HCT116 (cell line): ENCODE measurements around the gene MDP1. TPM values are rescaled to one million over a fixed set of nuclear protein-coding genes. Genes with fewer than 3 reads are reported as not detected.

Source experiments
- ATAC-seq: fragments of 200-7000 bp; cut with Tn5 transposase; 2 replicates; pipeline ENCODE4 v1.9.1; 2020; ENCODE audit warnings: mild to moderate bottlenecking, moderate library complexity
- BruUV-seq: library from RNA; stranded (reverse); fragments of 400-500 nt; replicated peaks from 2 replicates; lab custom pipeline; 2021; lab: Mats Ljungman, UMichigan
- CTCF ChIA-PET: fragments of 300-600 bp; sonication (Branson Sonifier 250); formaldehyde crosslinking; loops from one replicate; lab custom pipeline; 2021; ENCODE audit warnings: antibody characterized with exemption; lab: Charles Lee
- POLR2A ChIA-PET: fragments of 300-600, 350-600 bp; sonication (Branson Sonifier 250); formaldehyde crosslinking; loops from one replicate; lab custom pipeline; 2021; ENCODE audit warnings: antibody characterized with exemption; lab: Charles Lee
- RAD21 ChIA-PET, 2 experiments: fragments of 300-600 bp; sonication (Branson Sonifier 250); formaldehyde crosslinking; loops; one replicate each; lab custom pipeline; 2023; ENCODE audit warnings: low total read pairs in 2 of 2; ENCODE audit not compliant: uncharacterized antibody in 2 of 2, unreplicated experiment in 2 of 2, low non-redundant PET in 1 of 2; lab: Charles Lee
- DNase-seq: peaks from one replicate; pipeline ENCODE4 v3.0.0-alpha.2; 2010; ENCODE audit warnings: low read depth, low spot score
- H2AFZ ChIP-seq: fragments of 200-600 bp; shearing (Covaris generic), sonication (generic); 2 replicates; pipeline ENCODE4 v1.6.1; 2017; ENCODE audit warnings: low read depth, mixed run types, mixed read lengths, antibody characterized with exemption, low read length; ENCODE audit not compliant: poor library complexity, severe bottlenecking
- H3K27ac ChIP-seq: 2 replicates; pipeline ENCODE4 v1.5.1; 2012; ENCODE audit warnings: low read depth, low read length
- H3K27me3 ChIP-seq: fragments of 200-600 bp; sonication (generic); 2 replicates; pipeline ENCODE4 v1.6.1; 2016; ENCODE audit warnings: mixed run types, low read length, mixed read lengths; ENCODE audit not compliant: insufficient read depth
- H3K36me3 ChIP-seq, 2 experiments: fragments of 200-500 bp in 1 of 2; fragments of 200-600 bp in 1 of 2; sonication (Bioruptor generic) in 1 of 2; sonication (generic) in 1 of 2; 2 replicates each; pipeline versions ENCODE4 v1.5.1 to v1.6.1; 2014 to 2016; ENCODE audit warnings: low read length in 2 of 2, inconsistent platforms in 1 of 2, mixed read lengths in 1 of 2, mixed run types in 1 of 2; ENCODE audit not compliant: insufficient read depth in 2 of 2, control insufficient read depth in 1 of 2
- H3K4me1 ChIP-seq, 2 experiments: fragments of 200-600 bp in 1 of 2; sonication (generic) in 1 of 2; 2 replicates each; pipeline versions ENCODE4 v1.5.1 to v1.6.1; 2012 to 2017; ENCODE audit warnings: low read length in 2 of 2, inconsistent platforms in 1 of 2, mild to moderate bottlenecking in 1 of 2, mixed read lengths in 1 of 2, mixed run types in 1 of 2, moderate library complexity in 1 of 2; ENCODE audit not compliant: insufficient read depth in 2 of 2, control insufficient read depth in 1 of 2
- H3K4me2 ChIP-seq: fragments of 200-600 bp; sonication (generic); 2 replicates; pipeline ENCODE4 v1.6.1; 2017; ENCODE audit warnings: mixed run types, low read length, mixed read lengths
- H3K4me3 ChIP-seq, 2 experiments: fragments of 200-600 bp in 1 of 2; sonication (generic) in 1 of 2; replicated peaks in 1 of 2; 2 replicates each; pipeline ENCODE4 v1.5.1; 2011 to 2016; ENCODE audit warnings: low read length in 2 of 2, control low read depth in 1 of 2, low read depth in 1 of 2, mild to moderate bottlenecking in 1 of 2, mixed read lengths in 1 of 2, mixed run types in 1 of 2
- H3K79me2 ChIP-seq: fragments of 200-600 bp; sonication (generic); 2 replicates; pipeline ENCODE4 v1.6.1; 2017; ENCODE audit warnings: mild to moderate bottlenecking, mixed run types, low read length, moderate library complexity, mixed read lengths; ENCODE audit not compliant: insufficient read depth
- H3K9ac ChIP-seq: fragments of 200-600 bp; sonication (generic); 2 replicates; pipeline ENCODE4 v1.6.1; 2016; ENCODE audit warnings: low read length, mixed read lengths
- H3K9me2 ChIP-seq: fragments of 200-600 bp; sonication (generic), shearing (Covaris generic); 2 replicates; pipeline ENCODE4 v1.6.1; 2017; ENCODE audit warnings: mixed run types, mild to moderate bottlenecking, moderate library complexity; ENCODE audit not compliant: insufficient read depth
- H3K9me3 ChIP-seq, 2 experiments: fragments of 200-500 bp in 1 of 2; fragments of 200-600 bp in 1 of 2; sonication (Bioruptor generic) in 1 of 2; sonication (generic) in 1 of 2; 2 replicates each; pipeline ENCODE4 v1.6.1; 2014 to 2017; ENCODE audit warnings: low read length in 2 of 2, mixed read lengths in 2 of 2, inconsistent platforms in 1 of 2, low read depth in 1 of 2, mild to moderate bottlenecking in 1 of 2, mixed run types in 1 of 2, moderate library complexity in 1 of 2; ENCODE audit not compliant: control insufficient read depth in 1 of 2, insufficient read depth in 1 of 2
- H4K20me1 ChIP-seq: fragments of 200-600 bp; sonication (generic), shearing (Covaris generic); 2 replicates; pipeline ENCODE4 v1.6.1; 2017; ENCODE audit warnings: mixed run types, mild to moderate bottlenecking, moderate library complexity; ENCODE audit not compliant: insufficient read depth
- EGR1 ChIP-seq: IDR thresholded peaks from 2 replicates; pipeline ENCODE4 v1.6.1; 2012; ENCODE audit warnings: low read depth
- ELF1 ChIP-seq: IDR thresholded peaks from 2 replicates; pipeline ENCODE4 v1.6.1; 2012; ENCODE audit warnings: low read depth, borderline replicate concordance
- EZH2 ChIP-seq: fragments of 200-600 bp; sonication (generic); IDR thresholded peaks from 2 replicates; pipeline ENCODE4 v1.6.1; 2017; ENCODE audit warnings: antibody characterized with exemption, mixed run types
- FOSL1 ChIP-seq: IDR thresholded peaks from 2 replicates; pipeline ENCODE4 v1.6.1; 2012; ENCODE audit warnings: low read depth
- RAD21 ChIP-seq: IDR thresholded peaks from 2 replicates; pipeline ENCODE4 v1.6.1; 2012; ENCODE audit warnings: low read depth, mild to moderate bottlenecking
- SRF ChIP-seq: IDR thresholded peaks from 2 replicates; pipeline ENCODE4 v1.6.1; 2012; ENCODE audit warnings: low read depth
- TCF7L2 ChIP-seq: IDR thresholded peaks from 2 replicates; pipeline ENCODE4 v1.7.0; 2011; ENCODE audit warnings: borderline replicate concordance, inconsistent platforms; ENCODE audit not compliant: insufficient read depth, insufficient read length; ENCODE audit errors: extremely low read depth
- YY1 ChIP-seq: IDR thresholded peaks from 2 replicates; pipeline ENCODE4 v1.6.1; 2011; ENCODE audit warnings: low read length, low read depth, moderate library complexity, mild to moderate bottlenecking; ENCODE audit not compliant: insufficient replicate concordance; ENCODE audit errors: extremely low read depth
- ZFX ChIP-seq: fragments of 450-650 bp; IDR thresholded peaks from 2 replicates; pipeline ENCODE4 v1.6.1; 2017
- ZNF274 ChIP-seq: fragments of 200-500 bp; sonication (Bioruptor generic); IDR thresholded peaks from 2 replicates; pipeline ENCODE4 v1.6.1; 2014; ENCODE audit warnings: mild to moderate bottlenecking, low read depth, low read length, inconsistent platforms
- intact Hi-C: fragments of 100-400 bp; cut with micrococcal nuclease; formaldehyde crosslinking; loops from 2 replicates; pipeline ENCODE4 v1.10.0; 2022
- total RNA-seq: library from RNA; stranded (reverse); gene quantifications from one replicate; pipeline ENCODE4 v1.2.1, GENCODE V29; 2021; ENCODE audit not compliant: unreplicated experiment
- TF ChIP-seq, protein P1 (sequence below): IDR thresholded peaks from 2 replicates; pipeline ENCODE4 v1.6.1; 2012
- TF ChIP-seq, protein P2 (sequence below): IDR thresholded peaks from 2 replicates; pipeline ENCODE4 v1.6.1; 2011; ENCODE audit warnings: mild to moderate bottlenecking, low read length, moderate library complexity; ENCODE audit not compliant: insufficient replicate concordance; ENCODE audit errors: extremely low read depth
- TF ChIP-seq, protein P3 (sequence below): IDR thresholded peaks from 2 replicates; pipeline ENCODE4 v1.6.1; 2012; ENCODE audit warnings: low read depth
- TF ChIP-seq, protein P4 (sequence below), 3 experiments: fragments of 200-600 bp in 1 of 3; sonication (generic) in 1 of 3; IDR thresholded peaks in 2 of 3; conservative IDR thresholded peaks in 1 of 3; 2 replicates each; pipeline ENCODE4 v1.5.1; 2012 to 2017; ENCODE audit warnings: low read depth in 2 of 3, low read length in 2 of 3, antibody characterized with exemption in 1 of 3, borderline replicate concordance in 1 of 3, control low read depth in 1 of 3, mild to moderate bottlenecking in 1 of 3, mixed read lengths in 1 of 3, mixed run types in 1 of 3, moderate library complexity in 1 of 3; ENCODE audit not compliant: insufficient read depth in 1 of 3

Gene MDP1
- total RNA-seq, 1 experiment from 2014 or later = 15.9 TPM

DNA sequence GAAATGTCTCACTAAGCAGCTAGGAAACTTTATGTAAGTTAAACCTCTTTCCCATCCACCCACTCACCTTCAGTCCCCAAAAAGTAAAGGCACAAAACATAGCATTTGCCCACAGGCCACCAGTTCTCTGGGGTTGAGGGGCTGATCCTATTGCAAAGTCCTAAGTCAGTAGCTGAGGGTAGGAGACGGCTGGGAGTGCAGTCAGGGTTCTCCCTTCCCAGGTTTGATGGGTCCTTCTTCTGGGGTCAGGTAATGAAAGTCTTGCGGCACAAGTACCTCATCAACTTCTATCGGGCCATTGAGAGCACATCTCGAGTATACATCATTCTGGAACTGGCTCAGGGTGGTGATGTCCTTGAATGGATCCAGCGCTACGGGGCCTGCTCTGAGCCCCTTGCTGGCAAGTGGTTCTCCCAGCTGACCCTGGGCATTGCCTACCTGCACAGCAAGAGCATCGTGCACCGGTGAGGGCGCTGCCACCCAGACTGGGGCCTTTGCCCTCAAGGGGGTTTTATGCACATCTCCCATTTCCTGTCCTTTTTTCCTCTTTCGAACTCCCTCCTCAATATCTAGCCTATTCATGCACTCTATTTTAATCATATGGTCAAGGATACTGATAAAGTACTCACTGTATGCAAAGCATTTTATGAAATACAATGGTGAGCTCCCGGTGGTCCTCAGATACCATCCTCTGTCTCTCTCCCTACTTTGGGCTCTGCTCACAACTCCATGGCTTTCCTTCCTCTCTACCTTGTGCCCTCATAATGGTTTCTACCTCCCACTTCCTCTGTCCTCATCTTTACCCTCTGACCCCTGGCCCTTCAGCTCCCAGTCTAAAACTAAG lies 9.4 kb downstream of the MDP1 start:
- no peak for ATAC-seq
- Histone ChIP-seq H3K4me3 (no peak overlapping the region), H2AFZ (no peak overlapping the region), H3K79me2 (peaks cover 4% of the 10 kb centered on the region; the same call in 1 of the 2 replicates), H3K4me2 (no peak overlapping the region), H3K9me2 (no peaks in the 10 kb centered on the region), H3K4me1 (no peaks in the 10 kb centered on the region), H3K9ac (no peak overlapping the region), H4K20me1 (no peaks in the 10 kb centered on the region), H3K27ac (no peak overlapping the region), H3K36me3 (peaks cover 20 to 37% of the 10 kb centered on the region in 2 experiments), H3K9me3 (peaks cover 3 to 7% of the 10 kb centered on the region in 2 experiments; a peak in 1 of 4 replicates), H3K27me3 (no peaks in the 10 kb centered on the region)
- ChIA-PET RAD21 (no interaction called here), POLR2A (interaction anchor here (1.9 kb wide), 1 partner anchor 11 kb away, joined by 4 read pairs; the partner anchor contains the start of gene TM9SF1), CTCF (no interaction called here)
- BruUV-seq = no TSS peak
- no peak for DNase-seq
- TF ChIP-seq ZFX = no peak
- TF ChIP-seq TCF7L2 = no peak
- no peak for TF ChIP-seq EZH2
- TF ChIP-seq, protein P1, sequence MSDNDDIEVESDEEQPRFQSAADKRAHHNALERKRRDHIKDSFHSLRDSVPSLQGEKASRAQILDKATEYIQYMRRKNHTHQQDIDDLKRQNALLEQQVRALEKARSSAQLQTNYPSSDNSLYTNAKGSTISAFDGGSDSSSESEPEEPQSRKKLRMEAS = no peak
- no peak for TF ChIP-seq FOSL1
- TF ChIP-seq, protein P2, sequence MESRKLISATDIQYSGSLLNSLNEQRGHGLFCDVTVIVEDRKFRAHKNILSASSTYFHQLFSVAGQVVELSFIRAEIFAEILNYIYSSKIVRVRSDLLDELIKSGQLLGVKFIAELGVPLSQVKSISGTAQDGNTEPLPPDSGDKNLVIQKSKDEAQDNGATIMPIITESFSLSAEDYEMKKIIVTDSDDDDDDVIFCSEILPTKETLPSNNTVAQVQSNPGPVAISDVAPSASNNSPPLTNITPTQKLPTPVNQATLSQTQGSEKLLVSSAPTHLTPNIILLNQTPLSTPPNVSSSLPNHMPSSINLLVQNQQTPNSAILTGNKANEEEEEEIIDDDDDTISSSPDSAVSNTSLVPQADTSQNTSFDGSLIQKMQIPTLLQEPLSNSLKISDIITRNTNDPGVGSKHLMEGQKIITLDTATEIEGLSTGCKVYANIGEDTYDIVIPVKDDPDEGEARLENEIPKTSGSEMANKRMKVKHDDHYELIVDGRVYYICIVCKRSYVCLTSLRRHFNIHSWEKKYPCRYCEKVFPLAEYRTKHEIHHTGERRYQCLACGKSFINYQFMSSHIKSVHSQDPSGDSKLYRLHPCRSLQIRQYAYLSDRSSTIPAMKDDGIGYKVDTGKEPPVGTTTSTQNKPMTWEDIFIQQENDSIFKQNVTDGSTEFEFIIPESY = no peak
- no peak for TF ChIP-seq ZNF274
- no peak for TF ChIP-seq RAD21
- TF ChIP-seq, protein P3, sequence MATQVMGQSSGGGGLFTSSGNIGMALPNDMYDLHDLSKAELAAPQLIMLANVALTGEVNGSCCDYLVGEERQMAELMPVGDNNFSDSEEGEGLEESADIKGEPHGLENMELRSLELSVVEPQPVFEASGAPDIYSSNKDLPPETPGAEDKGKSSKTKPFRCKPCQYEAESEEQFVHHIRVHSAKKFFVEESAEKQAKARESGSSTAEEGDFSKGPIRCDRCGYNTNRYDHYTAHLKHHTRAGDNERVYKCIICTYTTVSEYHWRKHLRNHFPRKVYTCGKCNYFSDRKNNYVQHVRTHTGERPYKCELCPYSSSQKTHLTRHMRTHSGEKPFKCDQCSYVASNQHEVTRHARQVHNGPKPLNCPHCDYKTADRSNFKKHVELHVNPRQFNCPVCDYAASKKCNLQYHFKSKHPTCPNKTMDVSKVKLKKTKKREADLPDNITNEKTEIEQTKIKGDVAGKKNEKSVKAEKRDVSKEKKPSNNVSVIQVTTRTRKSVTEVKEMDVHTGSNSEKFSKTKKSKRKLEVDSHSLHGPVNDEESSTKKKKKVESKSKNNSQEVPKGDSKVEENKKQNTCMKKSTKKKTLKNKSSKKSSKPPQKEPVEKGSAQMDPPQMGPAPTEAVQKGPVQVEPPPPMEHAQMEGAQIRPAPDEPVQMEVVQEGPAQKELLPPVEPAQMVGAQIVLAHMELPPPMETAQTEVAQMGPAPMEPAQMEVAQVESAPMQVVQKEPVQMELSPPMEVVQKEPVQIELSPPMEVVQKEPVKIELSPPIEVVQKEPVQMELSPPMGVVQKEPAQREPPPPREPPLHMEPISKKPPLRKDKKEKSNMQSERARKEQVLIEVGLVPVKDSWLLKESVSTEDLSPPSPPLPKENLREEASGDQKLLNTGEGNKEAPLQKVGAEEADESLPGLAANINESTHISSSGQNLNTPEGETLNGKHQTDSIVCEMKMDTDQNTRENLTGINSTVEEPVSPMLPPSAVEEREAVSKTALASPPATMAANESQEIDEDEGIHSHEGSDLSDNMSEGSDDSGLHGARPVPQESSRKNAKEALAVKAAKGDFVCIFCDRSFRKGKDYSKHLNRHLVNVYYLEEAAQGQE = no peak
- TF ChIP-seq YY1 = no peak
- no peak for TF ChIP-seq ELF1
- no peak for TF ChIP-seq EGR1
- no peak for TF ChIP-seq SRF
- TF ChIP-seq, protein P4, sequence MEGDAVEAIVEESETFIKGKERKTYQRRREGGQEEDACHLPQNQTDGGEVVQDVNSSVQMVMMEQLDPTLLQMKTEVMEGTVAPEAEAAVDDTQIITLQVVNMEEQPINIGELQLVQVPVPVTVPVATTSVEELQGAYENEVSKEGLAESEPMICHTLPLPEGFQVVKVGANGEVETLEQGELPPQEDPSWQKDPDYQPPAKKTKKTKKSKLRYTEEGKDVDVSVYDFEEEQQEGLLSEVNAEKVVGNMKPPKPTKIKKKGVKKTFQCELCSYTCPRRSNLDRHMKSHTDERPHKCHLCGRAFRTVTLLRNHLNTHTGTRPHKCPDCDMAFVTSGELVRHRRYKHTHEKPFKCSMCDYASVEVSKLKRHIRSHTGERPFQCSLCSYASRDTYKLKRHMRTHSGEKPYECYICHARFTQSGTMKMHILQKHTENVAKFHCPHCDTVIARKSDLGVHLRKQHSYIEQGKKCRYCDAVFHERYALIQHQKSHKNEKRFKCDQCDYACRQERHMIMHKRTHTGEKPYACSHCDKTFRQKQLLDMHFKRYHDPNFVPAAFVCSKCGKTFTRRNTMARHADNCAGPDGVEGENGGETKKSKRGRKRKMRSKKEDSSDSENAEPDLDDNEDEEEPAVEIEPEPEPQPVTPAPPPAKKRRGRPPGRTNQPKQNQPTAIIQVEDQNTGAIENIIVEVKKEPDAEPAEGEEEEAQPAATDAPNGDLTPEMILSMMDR (IDR thresholded peaks at IDR 0.05 in 2 of 3, conservative IDR thresholded peaks at IDR 0.05 in 1 of 3; ENCODE audit: borderline replicate concordance in 1 of 3, insufficient read depth in 1 of 3, low read depth in 2 of 3, low read length in 2 of 3) = no peak
- intact Hi-C loops = no loop called here
